ENCODE results near the gene GNAT2. TPM values are rescaled to one million over a fixed set of nuclear protein-coding genes. Genes with fewer than 3 reads are reported as not detected.

The GNAT2 gene
- total RNA-seq, 1 experiment from 2014 or later, result not detected

GRCh38 chr1:109650609-109651008 lies 31.2 kb upstream of the GNAT2 start:
- no peak overlapping the region for H3K4me3 ChIP-seq (ENCODE audit: low read depth, low read length)
- CTCF ChIA-PET, result interaction anchor here (3.3 kb wide), 1 partner anchor 10 kb away, joined by 18 read pairs; no protein-coding TSS in a partner anchor

GRCh38 chr1:109649491-109649914 lies 30.1 kb upstream of the GNAT2 start:
- Mint-ChIP-seq H3K9me3 (ENCODE audit: unreplicated experiment) (no peaks in the 10 kb centered on the region), H3K36me3 (ENCODE audit: insufficient read depth, unreplicated experiment) (no peaks in the 10 kb centered on the region), H3K4me3 (ENCODE audit: unreplicated experiment) (no peak overlapping the region), H3K4me1 (ENCODE audit: low read depth, unreplicated experiment) (peaks cover 7% of the 10 kb centered on the region), H3K27me3 (ENCODE audit: insufficient read depth, unreplicated experiment) (no peaks in the 10 kb centered on the region), H3K27ac (ENCODE audit: unreplicated experiment) (no peak overlapping the region)
- Histone ChIP-seq H3K4me1 (no peaks in the 10 kb centered on the region), H3K27me3 (replicated peaks; ENCODE audit: control insufficient read depth, insufficient read depth, low read length) (no peaks in the 10 kb centered on the region), H3K9me3 (no peaks in the 10 kb centered on the region), H3K36me3 (ENCODE audit: control insufficient read depth, insufficient read depth, low read length) (no peaks in the 10 kb centered on the region), H3K4me3 (ENCODE audit: low read depth, low read length) (no peak overlapping the region)
- intact Hi-C loops (cut with micrococcal nuclease; ENCODE audit: unreplicated experiment), result no loop called here
- BruUV-seq (replicated peaks), result no TSS peak
- TF ChIP-seq CTCF (IDR thresholded peaks at IDR 0.05; ENCODE audit: insufficient read depth in 1 of 2, low read depth in 1 of 2, low read length in 1 of 2, severe bottlenecking in 1 of 2, unreplicated experiment in 1 of 2), result no peak
- CTCF ChIA-PET, result interaction anchor here (0.8 to 3.3 kb wide), 3 partner anchors 9 to 197 kb away, joined by 3 to 18 read pairs (median 6); no protein-coding TSS in a partner anchor
- no peak for DNase-seq
- POLR2A ChIA-PET, result no interaction called here

More at GRCh38 chr1:109650609-109651008, 31.2 kb upstream of the GNAT2 start:
- POLR2A ChIA-PET, result no interaction called here
- no peak for DNase-seq
- H3K36me3 ChIP-seq (ENCODE audit: control insufficient read depth, insufficient read depth, low read length), result no peaks in the 10 kb centered on the region
- H3K4me1 ChIP-seq, result no peaks in the 10 kb centered on the region
- no peaks in the 10 kb centered on the region for H3K9me3 ChIP-seq
- no peak for TF ChIP-seq CTCF (IDR thresholded peaks at IDR 0.05; ENCODE audit: insufficient read depth in 1 of 2, low read depth in 1 of 2, low read length in 1 of 2, severe bottlenecking in 1 of 2, unreplicated experiment in 1 of 2)
- BruUV-seq (replicated peaks), result no TSS peak
- no peaks in the 10 kb centered on the region for H3K27me3 Mint-ChIP-seq (ENCODE audit: insufficient read depth, unreplicated experiment)
- H3K4me3 Mint-ChIP-seq (ENCODE audit: unreplicated experiment), result no peak overlapping the region
- no peaks in the 10 kb centered on the region for H3K9me3 Mint-ChIP-seq (ENCODE audit: unreplicated experiment)
- no peaks in the 10 kb centered on the region for H3K36me3 Mint-ChIP-seq (ENCODE audit: insufficient read depth, unreplicated experiment)
- H3K27ac Mint-ChIP-seq (ENCODE audit: unreplicated experiment), result no peak overlapping the region
- intact Hi-C loops (cut with micrococcal nuclease; ENCODE audit: unreplicated experiment), result no loop called here
- no peaks in the 10 kb centered on the region for H3K27me3 ChIP-seq (replicated peaks; ENCODE audit: control insufficient read depth, insufficient read depth, low read length)
- H3K4me1 Mint-ChIP-seq (ENCODE audit: low read depth, unreplicated experiment), result peaks cover 12% of the 10 kb centered on the region

- Histone ChIP-seq H3K4me1 (no peaks in the 10 kb centered on the region), H3K9me3 (no peaks in the 10 kb centered on the region), H3K4me3 (ENCODE audit: low read depth, low read length) (no peak overlapping the region), H3K27me3 (replicated peaks; ENCODE audit: control insufficient read depth, insufficient read depth, low read length) (no peaks in the 10 kb centered on the region), H3K36me3 (ENCODE audit: control insufficient read depth, insufficient read depth, low read length) (no peaks in the 10 kb centered on the region)
- ChIA-PET CTCF (no interaction called here), POLR2A (no interaction called here)
- TF ChIP-seq CTCF (IDR thresholded peaks at IDR 0.05; ENCODE audit: insufficient read depth in 1 of 2, low read depth in 1 of 2, low read length in 1 of 2, severe bottlenecking in 1 of 2, unreplicated experiment in 1 of 2), result no peak
- Mint-ChIP-seq H3K4me3 (ENCODE audit: unreplicated experiment) (no peak overlapping the region), H3K9me3 (ENCODE audit: unreplicated experiment) (no peaks in the 10 kb centered on the region), H3K27ac (ENCODE audit: unreplicated experiment) (no peak overlapping the region), H3K27me3 (ENCODE audit: insufficient read depth, unreplicated experiment) (no peaks in the 10 kb centered on the region), H3K36me3 (ENCODE audit: insufficient read depth, unreplicated experiment) (no peaks in the 10 kb centered on the region), H3K4me1 (ENCODE audit: low read depth, unreplicated experiment) (no peaks in the 10 kb centered on the region)
- no TSS peak for BruUV-seq (replicated peaks)
- intact Hi-C loops (cut with micrococcal nuclease; ENCODE audit: unreplicated experiment), result loop anchor here (5.0 kb wide), 2 partner anchors 97 to 128 kb away; partner anchors contain the start of gene GNAI3
- DNase-seq, result no peak
Observed at GRCh38 chr1:109644670-109645069, 25.3 kb upstream of the GNAT2 start.
